HG02943 (cell line): ENCODE results near the gene CBX1.

ENCODE experiments used
- ATAC-seq: cut with Tn5 transposase; IDR thresholded peaks from one replicate; pipeline ENCODE4 v1.9.1; 2021; ENCODE audit warnings: mild to moderate bottlenecking, low read depth, moderate library complexity; ENCODE audit not compliant: unreplicated experiment

Gene CBX1

GRCh38 chr17:48101012-48101720 is at the start of gene CBX1:
TSS of gene CBX1 (minus strand) at chr17:48101478. CDS start at chr17:48077004, 24,474 bp downstream.
- peak; percentile 77 for ATAC-seq

- ATAC-seq, result no peak
Observed at GRCh38 chr17:48150597-48151001, 49.3 kb upstream of the CBX1 start.

GRCh38 chr17:48149787-48150463 is 48.6 kb upstream of the CBX1 start:
- ATAC-seq, result no peak

- ATAC-seq, result no peak
Observed at GRCh38 chr17:48148854-48149786, 47.8 kb upstream of the CBX1 start.

GRCh38 chr17:48148029-48148770 is 46.9 kb upstream of the CBX1 start:
- no peak for ATAC-seq

- no peak for ATAC-seq
Observed at GRCh38 chr17:48144976-48145798, 43.9 kb upstream of the CBX1 start.

DNA sequence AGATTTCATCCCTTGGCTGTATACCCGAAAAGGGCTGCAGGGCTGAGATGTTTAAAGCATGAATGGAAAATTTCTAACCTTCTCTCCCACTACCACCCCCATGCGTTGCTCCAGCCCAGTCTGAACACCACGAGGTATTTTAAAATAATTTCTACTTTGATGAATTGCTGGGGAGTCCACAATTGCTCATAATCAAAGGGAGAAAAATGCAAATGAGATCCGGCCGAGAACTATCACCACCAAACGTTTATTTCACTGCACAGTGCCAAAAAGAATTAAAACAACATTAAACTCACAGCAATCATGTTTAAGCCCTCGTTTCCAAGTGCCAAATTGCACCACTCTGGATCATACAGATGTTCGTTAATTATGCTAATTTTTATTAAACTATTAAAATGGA is 43.0 kb upstream of the CBX1 start:
- no peak for ATAC-seq

- no peak for ATAC-seq
Observed at GRCh38 chr17:48143629-48144028, 42.4 kb upstream of the CBX1 start.

GRCh38 chr17:48139944-48140343 is 38.7 kb upstream of the CBX1 start:
- no peak for ATAC-seq

- no peak for ATAC-seq
Observed at GRCh38 chr17:48137656-48138055, 36.4 kb upstream of the CBX1 start.

DNA sequence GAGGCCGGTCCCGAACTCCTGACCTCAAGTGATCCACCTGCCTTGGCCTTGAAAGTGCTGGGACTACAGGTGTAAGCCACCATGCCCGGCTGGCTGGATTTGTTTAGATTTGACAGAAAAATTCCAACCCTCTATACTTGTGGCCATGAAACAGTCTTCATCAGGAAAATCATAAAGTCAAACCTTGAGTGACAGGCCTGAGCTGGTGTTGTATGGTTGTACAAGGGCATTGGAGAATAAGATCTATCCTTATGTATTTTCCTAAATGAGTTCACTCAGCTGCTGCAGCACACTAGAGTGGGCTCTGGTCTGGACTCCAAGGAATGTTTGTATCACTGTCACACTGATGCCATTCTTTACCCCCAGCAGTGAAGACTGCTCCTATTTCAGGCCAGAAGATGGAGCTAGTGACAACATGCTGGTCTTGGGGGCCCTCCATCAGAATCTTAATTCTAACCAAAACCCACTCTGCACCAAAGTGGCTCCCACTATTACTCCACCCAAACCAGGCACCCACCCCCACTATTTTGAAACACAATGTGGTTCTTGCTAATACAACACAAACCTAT is 33.7 kb upstream of the CBX1 start:
- ATAC-seq, result no peak

DNA sequence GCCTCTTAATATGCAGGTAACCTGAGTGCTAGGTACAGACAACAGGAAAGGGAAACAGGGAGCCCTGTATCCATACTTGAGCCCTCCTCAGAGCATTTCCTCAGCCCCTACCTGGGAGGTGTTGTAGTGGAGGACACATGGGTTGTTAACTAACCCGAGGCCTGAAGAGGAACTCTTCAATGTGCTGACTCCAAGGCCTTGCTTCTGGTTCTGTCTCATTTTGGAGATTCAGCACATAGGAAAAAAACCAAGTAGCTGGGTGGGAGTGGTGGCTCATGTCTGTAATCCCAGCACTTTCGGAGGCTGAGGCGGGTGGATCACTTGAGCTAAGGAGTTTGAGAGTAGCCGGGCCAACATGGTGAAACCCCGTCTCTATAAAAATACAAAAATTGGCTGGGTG is 31.1 kb upstream of the CBX1 start:
- no peak for ATAC-seq

GRCh38 chr17:48131216-48131824 is 30.0 kb upstream of the CBX1 start:
- no peak for ATAC-seq

- no peak for ATAC-seq
Observed at GRCh38 chr17:48129981-48130380, 28.7 kb upstream of the CBX1 start.

DNA sequence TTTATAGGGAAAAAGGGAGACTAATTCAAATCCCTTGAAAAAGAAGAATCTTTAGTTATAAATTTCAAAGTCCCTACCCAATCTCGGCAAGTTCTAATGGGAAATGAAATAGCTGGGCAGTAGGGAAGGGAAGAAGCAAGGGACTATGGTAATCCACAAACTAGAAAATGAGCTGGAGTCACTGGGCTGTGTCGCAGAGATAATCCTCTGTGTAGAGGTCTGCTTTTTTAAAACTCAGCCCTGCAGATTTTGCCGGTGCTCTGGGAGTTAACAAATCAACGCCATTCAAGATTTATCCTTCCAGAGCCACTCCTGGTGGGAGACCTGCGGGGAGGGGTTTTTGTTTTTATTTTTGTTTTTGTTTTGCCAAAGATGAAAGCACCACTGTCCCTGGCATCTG is 27.1 kb upstream of the CBX1 start:
- ATAC-seq, result no peak

DNA sequence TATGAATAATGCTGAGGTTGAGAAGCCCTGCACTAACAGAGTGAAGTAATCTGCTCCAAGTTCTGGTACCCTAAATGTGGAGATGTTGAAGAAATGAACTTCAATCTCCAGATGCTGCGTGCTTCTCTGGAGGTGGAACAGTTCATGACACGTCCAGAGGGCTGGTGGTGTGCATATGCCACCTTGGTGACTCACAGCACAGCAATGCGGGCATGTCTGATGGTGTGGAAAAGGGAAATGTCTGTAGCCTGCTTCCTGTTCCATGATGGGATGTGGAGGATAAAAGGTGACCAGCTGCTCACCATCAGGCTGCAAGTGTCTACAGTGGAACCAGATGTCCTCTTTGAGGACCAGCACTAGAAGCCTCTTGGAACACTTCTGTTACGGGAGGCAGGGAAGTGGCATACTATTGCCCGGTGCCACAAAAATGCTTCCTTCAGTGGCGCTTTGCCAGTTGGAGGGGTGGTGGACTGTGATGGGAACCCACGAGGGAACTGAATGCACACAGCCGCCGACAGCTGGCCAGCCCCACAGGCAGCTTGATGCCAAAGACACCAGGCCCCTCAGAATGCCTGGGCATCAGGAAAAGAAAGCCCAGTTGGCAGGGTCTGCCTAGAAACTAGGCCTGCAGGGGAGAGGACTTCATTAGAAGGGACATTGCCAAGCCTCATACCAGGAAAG is 26.2 kb upstream of the CBX1 start:
- no peak for ATAC-seq

DNA sequence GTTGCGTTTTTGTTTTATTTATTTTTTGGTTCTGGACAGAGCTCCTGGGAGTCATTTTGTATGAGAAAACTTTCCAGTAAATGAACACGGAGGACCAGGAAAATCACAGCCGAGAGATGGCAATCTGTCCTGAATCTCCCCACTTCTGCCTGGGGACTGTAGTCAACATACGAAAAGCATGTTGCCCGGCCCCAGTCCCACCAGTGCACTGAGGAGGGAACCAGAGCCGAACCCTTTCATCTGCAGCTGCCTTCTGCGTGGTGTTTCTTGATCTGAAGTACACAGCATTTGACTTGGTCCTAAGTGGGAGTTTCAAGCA is 25.2 kb upstream of the CBX1 start:
- ATAC-seq, result no peak

GRCh38 chr17:48125829-48126531 is 24.7 kb upstream of the CBX1 start:
- ATAC-seq, result no peak
